Activated CD4-positive, alpha-beta T cell treated with anti-CD3 and anti-CD28 coated beads, Interleukin-10, Interleukin-2, amounts not matched to agents 100 ng/mL and 50 ng/mL, durations not matched to agents 16 hours and 8 hours (primary cell): Measurements from ENCODE around the gene WNK3.
"Not testable (repeated sequence)": the region's sequence is repeated elsewhere in the genome, so short reads cannot be mapped to it uniquely, and the experiment has no call there.

ENCODE experiments used
- DNase-seq: peaks from one replicate; pipeline ENCODE4 v3.0.0-alpha.2; 2020

The WNK3 gene

GRCh38 chrX:54357414-54358377 lies at the start of gene WNK3:
Gene WNK3, minus strand, starts transcription at chrX:54358046.
- DNase-seq, result peak; percentile 19

- DNase-seq, result no peak
Measured at GRCh38 chrX:54407266-54407665, 49.4 kb upstream of the WNK3 start.

DNA sequence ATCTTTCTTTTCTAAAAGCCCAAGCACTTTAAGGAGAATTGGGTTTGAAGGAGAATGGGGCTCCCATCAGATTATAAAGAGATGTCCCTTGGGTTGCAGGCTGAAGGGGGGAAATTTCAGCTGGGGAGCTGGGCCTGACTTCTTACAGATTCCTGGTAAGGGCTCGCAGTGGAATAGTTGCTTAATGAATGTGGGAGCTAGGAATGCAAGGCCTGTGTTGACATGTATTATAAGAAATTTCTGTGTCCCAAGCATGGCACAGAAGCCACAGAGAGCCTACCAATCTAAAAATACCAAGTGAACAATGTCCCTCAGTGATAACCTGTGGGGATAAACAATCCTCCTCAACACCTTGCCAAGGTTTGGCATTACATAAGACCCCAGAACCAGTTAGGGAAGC lies 39.3 kb upstream of the WNK3 start:
- DNase-seq, result no peak

- no peak for DNase-seq
Measured at GRCh38 chrX:54386314-54386713, 28.5 kb upstream of the WNK3 start.

- not testable (repeated sequence) for DNase-seq
Measured at GRCh38 chrX:54384661-54385060, 26.8 kb upstream of the WNK3 start.

DNA sequence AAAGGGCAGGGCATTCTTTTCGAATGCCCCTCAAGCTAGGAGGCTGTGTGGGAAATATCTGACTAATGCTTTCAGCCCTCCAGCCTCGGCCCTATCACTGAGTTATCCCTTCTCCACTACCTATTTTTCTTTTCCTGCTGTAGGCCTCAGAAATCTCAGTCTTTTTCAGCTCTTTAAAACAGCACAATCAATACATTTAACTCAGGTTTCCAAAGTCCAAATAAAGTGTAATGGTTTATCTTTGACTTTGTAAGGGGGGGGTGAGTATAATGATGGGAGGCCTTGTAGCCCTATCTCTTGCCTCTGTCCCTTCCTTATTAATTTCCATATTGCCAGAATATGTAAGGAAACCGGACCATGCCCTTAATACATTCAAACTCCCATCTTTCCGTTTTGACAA lies 1.6 kb upstream of the WNK3 start:
- no peak for DNase-seq

GRCh38 chrX:54358424-54359211 lies 772 bp upstream of the WNK3 start:
- DNase-seq, result peak; percentile 20

GRCh38 chrX:54352677-54353076 lies 5.2 kb downstream of the WNK3 start:
- no peak for DNase-seq

- DNase-seq, result not testable (repeated sequence)
Measured at GRCh38 chrX:54337383-54337782, 20.5 kb downstream of the WNK3 start.

DNA sequence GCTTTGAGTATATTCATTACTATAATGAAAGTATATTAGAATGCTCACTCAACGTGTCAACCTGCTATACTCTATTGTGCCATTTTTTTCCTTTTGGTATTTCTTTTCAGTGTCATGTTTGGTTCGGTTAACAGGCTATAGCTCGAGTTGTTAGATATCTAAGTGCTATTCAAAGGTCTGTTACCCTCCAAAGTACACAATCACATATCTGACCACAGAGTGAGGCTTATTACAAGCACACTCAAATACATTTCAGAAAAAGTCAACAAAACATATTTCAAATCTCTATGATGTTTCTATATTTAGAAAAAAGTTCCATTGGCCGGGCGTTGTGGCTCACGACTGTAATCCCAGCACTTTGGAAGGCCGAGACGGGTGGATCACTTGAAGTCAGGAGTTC lies 32.8 kb downstream of the WNK3 start:
- DNase-seq, result no peak

GRCh38 chrX:54320067-54320466 lies 37.8 kb downstream of the WNK3 start:
- no peak for DNase-seq

DNA sequence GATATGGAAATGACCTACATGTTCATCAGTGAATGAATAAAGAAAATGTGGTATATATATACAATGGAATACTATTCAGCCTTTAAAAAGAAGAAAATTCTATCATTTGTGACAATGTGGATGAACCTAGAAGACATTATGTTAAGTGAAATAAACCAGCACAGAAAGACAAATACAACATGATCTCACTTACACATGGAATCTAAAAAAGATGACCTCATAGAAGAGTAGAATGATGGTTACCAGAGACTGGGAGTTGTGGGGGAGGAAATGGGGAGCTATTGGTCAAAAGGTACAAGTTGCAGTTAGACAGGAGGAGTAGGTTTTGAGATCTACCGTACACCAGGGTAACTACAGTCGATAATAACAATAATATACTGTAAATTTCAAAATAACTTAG lies 51.5 kb downstream of the WNK3 start:
- DNase-seq, result no peak

DNA sequence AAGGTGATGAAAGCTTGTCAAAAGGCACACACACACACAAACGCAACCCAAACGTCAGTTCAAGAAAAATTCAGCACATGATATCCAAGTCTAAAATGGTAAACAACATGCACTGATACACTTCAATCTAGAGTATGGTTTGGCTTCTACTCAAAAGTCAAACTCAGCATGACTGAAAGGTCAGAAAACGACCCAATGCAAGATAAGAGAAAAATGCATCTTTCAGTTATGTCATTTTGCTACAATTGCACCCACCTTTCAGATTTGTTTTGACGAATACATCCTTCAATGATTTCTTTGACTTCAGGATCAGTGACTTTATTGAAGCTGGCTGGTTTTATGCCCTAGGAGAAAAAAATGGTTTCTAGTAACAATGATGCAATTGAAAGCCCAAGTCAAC lies 56.3 kb downstream of the WNK3 start:
- no peak for DNase-seq

DNA sequence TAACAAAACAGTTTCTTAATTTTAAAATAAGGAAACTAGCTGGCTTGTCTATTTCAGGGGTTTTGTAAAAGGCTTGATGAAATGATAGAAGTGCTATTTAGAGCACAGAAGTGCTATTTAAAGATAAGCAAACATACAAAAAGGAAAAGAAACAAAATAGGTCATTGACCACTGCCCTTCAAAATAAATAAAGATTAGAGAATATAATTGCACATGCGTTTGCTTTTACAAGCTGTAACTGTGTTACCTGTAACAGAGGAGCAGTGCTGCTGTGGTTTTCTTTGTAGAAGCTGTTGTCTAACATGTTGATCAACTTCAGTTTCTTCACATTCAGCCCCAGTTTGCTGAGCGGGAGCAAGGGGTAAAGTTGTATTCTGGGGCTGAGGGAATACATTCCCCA lies 63.5 kb downstream of the WNK3 start:
- DNase-seq, result no peak

GRCh38 chrX:54292755-54293154 lies 65.1 kb downstream of the WNK3 start:
- no peak for DNase-seq

GRCh38 chrX:54291758-54292157 lies 66.1 kb downstream of the WNK3 start:
- no peak for DNase-seq

- DNase-seq, result no peak
Measured at GRCh38 chrX:54288968-54289367, 68.9 kb downstream of the WNK3 start.

DNA sequence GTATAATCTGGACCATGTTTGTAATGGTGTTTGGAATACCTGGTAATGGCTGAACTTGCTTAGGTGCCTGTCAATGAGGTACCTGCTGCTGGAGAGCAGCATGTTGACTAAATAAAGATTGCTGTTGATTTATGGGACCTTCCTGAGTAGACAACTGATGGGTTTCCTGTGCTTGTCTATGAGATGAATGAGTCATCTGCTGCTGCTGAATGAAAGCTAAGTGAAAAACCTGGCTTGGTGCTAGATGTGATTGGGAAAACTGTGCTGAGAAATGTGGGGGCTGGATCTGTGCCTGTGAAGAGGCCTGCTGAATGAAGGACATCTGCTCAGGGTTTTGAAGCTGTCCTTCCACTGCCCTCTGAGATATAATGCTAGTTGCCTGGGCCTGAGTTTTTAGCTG lies 69.6 kb downstream of the WNK3 start:
- no peak for DNase-seq

DNA sequence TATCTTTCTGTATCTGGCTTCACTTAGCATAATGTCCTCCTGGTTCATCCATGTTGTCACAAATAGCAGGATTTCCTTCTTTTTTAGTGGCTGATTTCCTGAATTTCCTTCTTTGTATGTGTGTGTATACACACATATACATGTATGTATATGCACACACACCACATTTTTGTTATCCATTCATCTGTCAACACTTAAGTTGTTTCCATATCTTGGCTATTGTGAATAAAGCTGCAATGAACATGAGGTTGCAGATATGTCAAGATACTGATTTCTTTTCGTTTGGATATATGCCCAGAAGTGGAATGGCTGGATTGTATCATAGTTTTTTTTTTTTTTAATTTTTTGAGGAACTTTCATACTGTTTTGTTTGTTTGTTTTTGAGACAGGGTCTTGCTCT lies 76.2 kb downstream of the WNK3 start:
- no peak for DNase-seq

GRCh38 chrX:54280466-54280865 lies 77.4 kb downstream of the WNK3 start:
- no peak for DNase-seq

- DNase-seq, result no peak
Measured at GRCh38 chrX:54271664-54272063, 86.2 kb downstream of the WNK3 start.

DNA sequence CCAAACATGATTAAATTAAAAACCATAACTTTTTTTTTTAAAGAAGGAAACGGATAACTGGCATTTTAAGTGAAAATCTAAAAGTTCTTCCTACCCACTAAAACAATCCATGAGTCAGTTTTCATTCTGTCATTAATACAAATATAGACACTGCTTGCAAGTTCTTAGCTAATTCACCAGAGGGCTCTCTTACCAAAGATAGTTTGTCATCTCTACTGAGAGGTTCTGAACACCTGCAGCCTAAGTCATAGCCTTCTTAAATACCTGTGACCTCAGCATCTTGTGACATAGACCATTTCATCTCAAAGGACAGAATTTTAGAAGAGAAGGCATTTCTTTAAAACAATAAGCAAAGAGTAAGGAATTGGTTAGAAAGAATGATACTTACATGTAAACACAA lies 109.5 kb downstream of the WNK3 start:
- DNase-seq, result peak; percentile 2

DNA sequence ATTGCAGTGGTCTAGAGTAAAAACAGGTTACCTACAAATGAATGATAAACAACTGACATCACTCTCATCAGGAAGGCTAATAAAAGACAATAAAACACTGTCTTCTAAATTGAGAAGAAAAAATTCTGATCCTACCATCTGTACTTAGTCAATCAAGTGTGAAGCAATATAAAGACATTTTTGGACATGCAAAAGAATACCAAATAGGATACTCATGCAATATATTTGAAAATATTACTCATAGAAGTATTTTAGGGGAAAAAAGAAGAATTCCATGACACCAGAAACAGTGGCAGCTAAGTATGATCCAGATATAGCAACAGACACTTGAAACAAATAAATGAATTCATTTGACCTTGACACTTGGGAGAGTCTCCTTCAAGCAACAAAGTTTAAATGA lies 111.0 kb downstream of the WNK3 start:
- no peak for DNase-seq

- no peak for DNase-seq
Measured at GRCh38 chrX:54238588-54238987, 119.3 kb downstream of the WNK3 start.
